ENCODE results near the gene NEK10.
"Not testable (repeated sequence)": the region's sequence is repeated elsewhere in the genome, so short reads cannot be mapped to it uniquely, and the experiment has no call there.

Gene NEK10

GRCh38 chr3:27349832-27350231, 19.4 kb downstream of the NEK10 start:
- DNase-seq = no peak

GRCh38 chr3:27345959-27346865, 23.0 kb downstream of the NEK10 start:
- DNase-seq = no peak

- no peak for DNase-seq
These were observed 23.7 kb downstream of the NEK10 start for GRCh38 chr3:27345493-27345892.

GRCh38 chr3:27345045-27345444, 24.1 kb downstream of the NEK10 start:
- DNase-seq = no peak

GRCh38 chr3:27344192-27344591, 25.0 kb downstream of the NEK10 start:
- no peak for DNase-seq

- no peak for DNase-seq
These were observed 26.9 kb downstream of the NEK10 start for GRCh38 chr3:27342267-27342666.

GRCh38 chr3:27340534-27340933, 28.6 kb downstream of the NEK10 start:
- DNase-seq = no peak

- DNase-seq = no peak
These were observed 33.6 kb downstream of the NEK10 start for GRCh38 chr3:27335571-27335970.

- DNase-seq = no peak
These were observed 35.3 kb downstream of the NEK10 start for GRCh38 chr3:27333843-27334242.

GRCh38 chr3:27328982-27329762, 40.0 kb downstream of the NEK10 start:
- not testable (repeated sequence) for DNase-seq

- peak; percentile 6 for DNase-seq
These were observed 42.3 kb downstream of the NEK10 start for GRCh38 chr3:27326629-27327545.

GRCh38 chr3:27326202-27326601, 43.0 kb downstream of the NEK10 start:
- DNase-seq = no peak

GRCh38 chr3:27325419-27325818, 43.8 kb downstream of the NEK10 start:
- DNase-seq = no peak

- no peak for DNase-seq
These were observed 44.5 kb downstream of the NEK10 start for GRCh38 chr3:27324686-27325085.

- DNase-seq = no peak
These were observed 46.1 kb downstream of the NEK10 start for GRCh38 chr3:27323087-27323570.

GRCh38 chr3:27322634-27323033, 46.5 kb downstream of the NEK10 start:
- DNase-seq = no peak

GRCh38 chr3:27319847-27320526, 49.2 kb downstream of the NEK10 start:
- no peak for DNase-seq

GRCh38 chr3:27319304-27319703, 49.9 kb downstream of the NEK10 start:
- DNase-seq = no peak

GRCh38 chr3:27317096-27317495, 52.1 kb downstream of the NEK10 start:
- no peak for DNase-seq

GRCh38 chr3:27315003-27315402, 54.2 kb downstream of the NEK10 start:
- no peak for DNase-seq

- peak; percentile 84 for DNase-seq
These were observed 57.0 kb downstream of the NEK10 start for GRCh38 chr3:27312044-27312668.

GRCh38 chr3:27311400-27311799, 57.8 kb downstream of the NEK10 start:
- no peak for DNase-seq
